CD1c-positive myeloid dendritic cell (primary cell): ENCODE results near the gene PHF21A.
A peak's percentile ranks its signal among the peaks of the same experiment; 100 is the strongest.

ENCODE experiments used
- DNase-seq: peaks from one replicate; pipeline ENCODE4 v3.0.0-alpha.2; 2016; ENCODE audit errors: extremely low spot score

PHF21A gene

GRCh38 chr11:45934580-45935318 lies 186.5 kb downstream of the PHF21A start:
- DNase-seq = no peak

- DNase-seq = no peak
Measured at GRCh38 chr11:45933846-45934579, 187.2 kb downstream of the PHF21A start.

- peak; percentile 91 for DNase-seq
Measured at GRCh38 chr11:45933131-45933831, 188.0 kb downstream of the PHF21A start.

- DNase-seq = no peak
Measured at GRCh38 chr11:45932217-45932616, 189.0 kb downstream of the PHF21A start.

- peak; percentile 21 for DNase-seq
Measured at GRCh38 chr11:45931739-45932138, 189.5 kb downstream of the PHF21A start.

GRCh38 chr11:45930951-45931570 lies 190.2 kb downstream of the PHF21A start:
- DNase-seq = no peak

- DNase-seq = peak; percentile 15
Measured at GRCh38 chr11:45930031-45930794, 191.0 kb downstream of the PHF21A start.

GRCh38 chr11:45929486-45930030 lies 191.7 kb downstream of the PHF21A start:
- no peak for DNase-seq

- DNase-seq = no peak
Measured at GRCh38 chr11:45928535-45929215, 192.6 kb downstream of the PHF21A start.

- no peak for DNase-seq
Measured at GRCh38 chr11:45927684-45928413, 193.4 kb downstream of the PHF21A start.

- DNase-seq = no peak
Measured at GRCh38 chr11:45927332-45927683, 193.9 kb downstream of the PHF21A start.

GRCh38 chr11:45926536-45927331 lies 194.5 kb downstream of the PHF21A start:
- no peak for DNase-seq

- DNase-seq = no peak
Measured at GRCh38 chr11:45926001-45926401, 195.3 kb downstream of the PHF21A start.

GRCh38 chr11:45925550-45925949 lies 195.7 kb downstream of the PHF21A start:
- no peak for DNase-seq

GRCh38 chr11:45924927-45925326 lies 196.3 kb downstream of the PHF21A start:
- DNase-seq = no peak

GRCh38 chr11:45924036-45924915 lies 197.0 kb downstream of the PHF21A start:
- DNase-seq = no peak

GRCh38 chr11:45922425-45923082 lies 198.7 kb downstream of the PHF21A start, which contains the start of gene LARGE2:
TSS of gene LARGE2 (plus strand) at chr11:45922656. CDS start at chr11:45922883, 227 bp downstream.
- DNase-seq = no peak
